ENCODE measurements around the gene ULK4.

ULK4 gene

GRCh38 chr3:41489231-41489630 lies 472.7 kb downstream of the ULK4 start:
- H3K4me3 ChIP-seq (ENCODE audit: low read depth, low read length): no peak overlapping the region
- DNase-seq (ENCODE audit: low read depth): no peak
- no peak for TF ChIP-seq CTCF (IDR thresholded peaks at IDR 0.05; ENCODE audit: low read depth, low read length)
- no peak for TF ChIP-seq POLR2A (IDR thresholded peaks at IDR 0.05; ENCODE audit: extremely low read depth, insufficient read length)
- no peak for TF ChIP-seq MAX (IDR thresholded peaks at IDR 0.05; ENCODE audit: low read depth, low read length)
- TF ChIP-seq MYC (IDR thresholded peaks at IDR 0.05; ENCODE audit: low read depth, low read length): no peak

- no peak for TF ChIP-seq MYC (IDR thresholded peaks at IDR 0.05; ENCODE audit: low read depth, low read length)
- no peak for TF ChIP-seq CTCF (IDR thresholded peaks at IDR 0.05; ENCODE audit: low read depth, low read length)
- TF ChIP-seq POLR2A (IDR thresholded peaks at IDR 0.05; ENCODE audit: extremely low read depth, insufficient read length): no peak
- no peak for TF ChIP-seq MAX (IDR thresholded peaks at IDR 0.05; ENCODE audit: low read depth, low read length)
- H3K4me3 ChIP-seq (ENCODE audit: low read depth, low read length): no peak overlapping the region
- no peak for DNase-seq (ENCODE audit: low read depth)
These were observed 473.4 kb downstream of the ULK4 start for GRCh38 chr3:41488501-41488900.

- DNase-seq (ENCODE audit: low read depth): no peak
- no peak for TF ChIP-seq MAX (IDR thresholded peaks at IDR 0.05; ENCODE audit: low read depth, low read length)
- TF ChIP-seq MYC (IDR thresholded peaks at IDR 0.05; ENCODE audit: low read depth, low read length): no peak
- no peak for TF ChIP-seq POLR2A (IDR thresholded peaks at IDR 0.05; ENCODE audit: extremely low read depth, insufficient read length)
- no peak for TF ChIP-seq CTCF (IDR thresholded peaks at IDR 0.05; ENCODE audit: low read depth, low read length)
- H3K4me3 ChIP-seq (ENCODE audit: low read depth, low read length): no peak overlapping the region
These were observed 476.4 kb downstream of the ULK4 start for GRCh38 chr3:41485484-41485883.

GRCh38 chr3:41482134-41482533 lies 479.8 kb downstream of the ULK4 start:
- DNase-seq (ENCODE audit: low read depth): no peak
- TF ChIP-seq POLR2A (IDR thresholded peaks at IDR 0.05; ENCODE audit: extremely low read depth, insufficient read length) (no peak), MYC (IDR thresholded peaks at IDR 0.05; ENCODE audit: low read depth, low read length) (no peak), MAX (IDR thresholded peaks at IDR 0.05; ENCODE audit: low read depth, low read length) (no peak), CTCF (IDR thresholded peaks at IDR 0.05; ENCODE audit: low read depth, low read length) (no peak)
- H3K4me3 ChIP-seq (ENCODE audit: low read depth, low read length): no peak overlapping the region

- no peak for DNase-seq (ENCODE audit: low read depth)
- no peak overlapping the region for H3K4me3 ChIP-seq (ENCODE audit: low read depth, low read length)
- no peak for TF ChIP-seq MAX (IDR thresholded peaks at IDR 0.05; ENCODE audit: low read depth, low read length)
- no peak for TF ChIP-seq POLR2A (IDR thresholded peaks at IDR 0.05; ENCODE audit: extremely low read depth, insufficient read length)
- no peak for TF ChIP-seq MYC (IDR thresholded peaks at IDR 0.05; ENCODE audit: low read depth, low read length)
- TF ChIP-seq CTCF (IDR thresholded peaks at IDR 0.05; ENCODE audit: low read depth, low read length): no peak
These were observed 483.6 kb downstream of the ULK4 start for GRCh38 chr3:41478278-41478677.

Measured in NB4 (cell line).